ENCODE results near the gene WDR4. TPM values are rescaled to one million over a fixed set of nuclear protein-coding genes. Genes with fewer than 3 reads are reported as not detected.

Gene WDR4
- polyA plus RNA-seq, 1 of the 3 experiments (the other 2 are of a cell fraction): 26.5 TPM

DNA sequence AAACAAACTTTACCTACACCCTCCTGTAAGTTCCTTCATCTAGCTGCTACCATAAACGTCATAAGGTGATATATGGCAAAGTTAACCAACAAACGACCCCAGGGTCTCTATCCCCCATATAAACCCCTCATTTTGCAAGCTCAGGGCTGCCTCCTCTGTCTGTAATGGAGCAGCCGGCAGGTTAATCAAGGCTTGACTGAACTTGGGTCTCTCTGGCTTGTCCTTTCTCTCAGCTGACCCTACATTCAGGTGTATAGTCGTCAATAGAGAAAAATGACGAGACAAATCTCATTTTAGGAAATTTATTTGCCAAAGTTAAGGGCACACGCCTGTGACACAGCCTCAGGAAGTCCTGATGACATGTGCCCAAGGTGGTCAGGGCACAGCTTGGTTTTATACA is 67.4 kb downstream of the WDR4 start:
- Histone ChIP-seq H3K9me2 (no peaks in the 10 kb centered on the region), H3K79me2 (ENCODE audit: insufficient read depth) (no peaks in the 10 kb centered on the region), H3K27ac (ENCODE audit: low read depth in 2 of 2, low read length in 1 of 2) (no peak overlapping the region), H3K36me3 (replicated peaks in 1 of 2; ENCODE audit: control insufficient read depth in 1 of 2, insufficient read depth in 2 of 2, low read length in 1 of 2) (no peaks in the 10 kb centered on the region), H3K27me3 (ENCODE audit: insufficient read depth) (no peaks in the 10 kb centered on the region), H4K20me1 (ENCODE audit: insufficient read depth) (no peaks in the 10 kb centered on the region), H3K4me1 (ENCODE audit: control insufficient read depth in 1 of 2, insufficient read depth in 2 of 2, low read depth in 1 of 2, low read length in 1 of 2) (no peaks in the 10 kb centered on the region), H2AFZ (ENCODE audit: low read depth) (no peak overlapping the region), H3K4me3 (ENCODE audit: low read depth in 2 of 2, low read length in 1 of 2) (no peak overlapping the region), H3K9ac (no peak overlapping the region), H3K4me2 (no peak overlapping the region), H3F3A (replicated peaks; ENCODE audit: insufficient read depth) (no peaks in the 10 kb centered on the region), H3K9me3 (peaks cover 4% of the 10 kb centered on the region; the same call in 1 of the 2 replicates)
- ChIA-PET POLR2A (no interaction called here), CTCF (interaction anchor here (1.7 kb wide), 1 partner anchor 219 kb away, joined by 6 read pairs; no protein-coding TSS in a partner anchor)
- no peak for TF ChIP-seq RXRA (IDR thresholded peaks at IDR 0.05; ENCODE audit: borderline replicate concordance, low read depth)
- TF ChIP-seq RFX5 (IDR thresholded peaks at IDR 0.05; ENCODE audit: low read length): no peak
- no peak for DNase-seq
- 14% methylated on average over 6 of the region's 6 CpGs for WGBS (ENCODE audit: low lambda C conversion rate)

DNA sequence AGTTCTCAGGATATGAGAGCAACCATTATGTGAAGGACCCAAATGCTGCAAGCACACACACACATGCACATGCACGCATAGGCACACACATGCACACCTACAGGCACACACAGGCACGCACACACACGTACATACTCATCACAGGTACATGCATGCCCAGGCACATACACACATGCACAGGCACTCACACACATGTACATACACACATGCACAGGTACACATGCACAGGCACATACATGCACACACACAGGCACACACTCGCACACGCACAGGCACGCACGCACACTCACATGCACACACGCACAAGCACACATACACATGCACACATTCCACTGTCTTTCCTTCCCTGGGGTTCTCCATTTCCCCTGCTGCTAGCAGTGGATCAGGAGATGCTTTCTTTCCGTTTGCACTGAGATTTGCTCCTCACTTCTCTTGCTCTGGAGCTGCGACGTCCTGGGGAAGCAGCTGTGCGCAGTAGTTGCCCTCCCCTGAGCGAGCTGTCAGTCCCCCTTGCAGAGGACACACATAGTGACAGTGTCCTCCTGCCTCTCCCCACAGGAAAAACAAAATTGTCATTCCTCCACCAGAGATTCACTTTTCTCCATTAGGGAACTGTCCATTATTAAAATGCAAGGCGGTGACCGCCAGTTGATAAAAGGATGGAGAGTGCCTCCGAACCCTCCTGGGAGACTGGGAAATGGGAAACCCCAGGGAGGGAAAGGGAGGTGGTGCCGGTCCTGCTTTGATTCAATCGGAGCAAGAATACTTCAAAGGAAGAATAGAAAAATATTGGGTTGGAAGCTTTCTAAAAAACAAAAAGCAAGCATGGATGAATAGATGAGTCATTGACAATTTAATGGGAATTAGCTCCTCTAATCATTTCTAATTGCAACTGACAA is 69.5 kb downstream of the WDR4 start:
- no peak for DNase-seq
- Histone ChIP-seq H3K9me3 (no peaks in the 10 kb centered on the region), H3K4me1 (ENCODE audit: control insufficient read depth in 1 of 2, insufficient read depth in 2 of 2, low read depth in 1 of 2, low read length in 1 of 2) (no peaks in the 10 kb centered on the region), H3K36me3 (replicated peaks in 1 of 2; ENCODE audit: control insufficient read depth in 1 of 2, insufficient read depth in 2 of 2, low read length in 1 of 2) (no peaks in the 10 kb centered on the region), H3F3A (replicated peaks; ENCODE audit: insufficient read depth) (no peaks in the 10 kb centered on the region), H3K79me2 (ENCODE audit: insufficient read depth) (no peaks in the 10 kb centered on the region), H3K9me2 (no peaks in the 10 kb centered on the region), H3K9ac (no peak overlapping the region), H3K27ac (ENCODE audit: low read depth in 2 of 2, low read length in 1 of 2) (no peak overlapping the region), H3K4me3 (ENCODE audit: low read depth in 2 of 2, low read length in 1 of 2) (no peak overlapping the region), H3K27me3 (ENCODE audit: insufficient read depth) (no peaks in the 10 kb centered on the region; the same call in 1 of the 2 replicates), H3K4me2 (no peak overlapping the region), H4K20me1 (ENCODE audit: insufficient read depth) (no peaks in the 10 kb centered on the region), H2AFZ (ENCODE audit: low read depth) (no peak overlapping the region)
- ChIA-PET POLR2A (no interaction called here), CTCF (no interaction called here)
- no peak for TF ChIP-seq TAF1 (IDR thresholded peaks at IDR 0.05; ENCODE audit: borderline replicate concordance, low read depth, low read length)
- TF ChIP-seq, protein P1, sequence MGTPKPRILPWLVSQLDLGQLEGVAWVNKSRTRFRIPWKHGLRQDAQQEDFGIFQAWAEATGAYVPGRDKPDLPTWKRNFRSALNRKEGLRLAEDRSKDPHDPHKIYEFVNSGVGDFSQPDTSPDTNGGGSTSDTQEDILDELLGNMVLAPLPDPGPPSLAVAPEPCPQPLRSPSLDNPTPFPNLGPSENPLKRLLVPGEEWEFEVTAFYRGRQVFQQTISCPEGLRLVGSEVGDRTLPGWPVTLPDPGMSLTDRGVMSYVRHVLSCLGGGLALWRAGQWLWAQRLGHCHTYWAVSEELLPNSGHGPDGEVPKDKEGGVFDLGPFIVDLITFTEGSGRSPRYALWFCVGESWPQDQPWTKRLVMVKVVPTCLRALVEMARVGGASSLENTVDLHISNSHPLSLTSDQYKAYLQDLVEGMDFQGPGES (IDR thresholded peaks at IDR 0.05; ENCODE audit: low read depth, low read length): no peak
- TF ChIP-seq EZH2phosphoT487 (IDR thresholded peaks at IDR 0.05; ENCODE audit: borderline replicate concordance, low read depth): no peak
- 74% methylated on average over 18 of the region's 18 CpGs for WGBS (ENCODE audit: low lambda C conversion rate)

DNA sequence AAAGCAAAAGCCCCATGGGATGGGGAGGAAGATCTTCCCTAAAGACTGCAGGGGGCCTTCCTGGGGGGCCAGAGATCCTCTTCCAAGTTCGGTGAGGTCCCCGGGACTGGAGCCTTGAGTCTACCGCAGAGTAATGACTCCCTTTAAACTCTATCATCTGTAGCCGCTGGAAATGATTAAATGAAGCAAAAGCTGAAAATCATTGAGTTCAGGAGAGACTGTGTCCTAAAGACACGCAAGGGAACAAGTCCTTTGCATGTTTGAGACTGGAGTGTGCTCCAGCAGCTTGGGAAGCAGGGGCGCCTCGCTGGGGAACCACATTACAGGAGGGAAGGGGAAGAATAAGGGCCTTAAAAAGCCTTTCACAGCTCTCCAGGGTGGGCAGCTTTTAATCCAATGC is 70.2 kb downstream of the WDR4 start:
- no peak for DNase-seq
- POLR2A ChIA-PET: no interaction called here
- H3K27ac ChIP-seq (ENCODE audit: low read depth in 2 of 2, low read length in 1 of 2): no peak overlapping the region
- H3K9me3 ChIP-seq: no peaks in the 10 kb centered on the region
- no peak overlapping the region for H3K4me3 ChIP-seq (ENCODE audit: low read depth in 2 of 2, low read length in 1 of 2)
- no peak overlapping the region for H3K4me2 ChIP-seq
- H3F3A ChIP-seq (replicated peaks; ENCODE audit: insufficient read depth): no peaks in the 10 kb centered on the region
- H3K36me3 ChIP-seq (replicated peaks in 1 of 2; ENCODE audit: control insufficient read depth in 1 of 2, insufficient read depth in 2 of 2, low read length in 1 of 2): no peaks in the 10 kb centered on the region
- no peaks in the 10 kb centered on the region for H4K20me1 ChIP-seq (ENCODE audit: insufficient read depth)
- H3K4me1 ChIP-seq (ENCODE audit: control insufficient read depth in 1 of 2, insufficient read depth in 2 of 2, low read depth in 1 of 2, low read length in 1 of 2): no peaks in the 10 kb centered on the region
- H2AFZ ChIP-seq (ENCODE audit: low read depth): no peak overlapping the region
- H3K27me3 ChIP-seq (ENCODE audit: insufficient read depth): no peaks in the 10 kb centered on the region; the same call in 1 of the 2 replicates
- no peaks in the 10 kb centered on the region for H3K9me2 ChIP-seq
- no peaks in the 10 kb centered on the region for H3K79me2 ChIP-seq (ENCODE audit: insufficient read depth)
- H3K9ac ChIP-seq: no peak overlapping the region
- 63% methylated on average over 7 of the region's 7 CpGs for WGBS (ENCODE audit: low lambda C conversion rate)
- TF ChIP-seq ELF1 (IDR thresholded peaks at IDR 0.05) (no peak), TEAD4 (IDR thresholded peaks at IDR 0.05; ENCODE audit: borderline replicate concordance, insufficient read depth) (no peak), TAF1 (IDR thresholded peaks at IDR 0.05; ENCODE audit: borderline replicate concordance, low read depth, low read length) (no peak), RCOR1 (IDR thresholded peaks at IDR 0.05; ENCODE audit: low read length) (no peak), GABPA (IDR thresholded peaks at IDR 0.05; ENCODE audit: low read depth) (no peak), FOSL2 (IDR thresholded peaks at IDR 0.05; ENCODE audit: borderline replicate concordance, low read depth) (no peak), TCF12 (IDR thresholded peaks at IDR 0.05) (no peak)
- TF ChIP-seq, protein P2, sequence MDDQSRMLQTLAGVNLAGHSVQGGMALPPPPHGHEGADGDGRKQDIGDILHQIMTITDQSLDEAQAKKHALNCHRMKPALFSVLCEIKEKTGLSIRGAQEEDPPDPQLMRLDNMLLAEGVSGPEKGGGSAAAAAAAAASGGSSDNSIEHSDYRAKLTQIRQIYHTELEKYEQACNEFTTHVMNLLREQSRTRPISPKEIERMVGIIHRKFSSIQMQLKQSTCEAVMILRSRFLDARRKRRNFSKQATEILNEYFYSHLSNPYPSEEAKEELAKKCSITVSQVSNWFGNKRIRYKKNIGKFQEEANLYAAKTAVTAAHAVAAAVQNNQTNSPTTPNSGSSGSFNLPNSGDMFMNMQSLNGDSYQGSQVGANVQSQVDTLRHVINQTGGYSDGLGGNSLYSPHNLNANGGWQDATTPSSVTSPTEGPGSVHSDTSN (IDR thresholded peaks at IDR 0.05): no peak
- CTCF ChIA-PET: interaction anchor here (0.6 to 0.7 kb wide), 2 partner anchors 156 to 259 kb away, joined by 3 read pairs; partner anchors contain the start of gene PDE9A
